HG03469 (cell line): ENCODE data around the gene NANS.
"Not testable (repeated sequence)": the region's sequence is repeated elsewhere in the genome, so short reads cannot be mapped to it uniquely, and the experiment has no call there.

ENCODE experiments used
- ATAC-seq: cut with Tn5 transposase; IDR thresholded peaks from one replicate; pipeline ENCODE4 v1.9.1; 2021; ENCODE audit warnings: mild to moderate bottlenecking, moderate library complexity, moderate number of reproducible peaks; ENCODE audit not compliant: unreplicated experiment

The NANS gene

DNA sequence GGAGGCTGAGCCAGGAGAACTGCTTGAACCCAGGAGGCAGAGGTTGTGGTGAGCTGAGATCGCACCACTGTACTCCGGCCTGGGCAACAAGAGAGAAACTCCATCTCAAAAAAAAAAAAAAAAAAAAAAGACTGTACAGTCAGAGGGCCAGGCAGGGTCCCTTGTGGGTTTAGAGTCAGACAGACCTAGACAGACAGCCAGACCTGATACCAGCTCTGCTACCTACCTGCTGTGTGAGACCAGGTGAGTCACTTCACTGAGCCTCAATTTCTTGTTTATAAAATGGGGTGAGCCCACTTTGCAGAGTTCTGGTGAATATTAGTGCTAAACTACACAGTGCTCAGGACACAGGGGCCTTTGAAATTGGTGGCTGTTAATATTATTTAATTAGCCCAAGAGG lies 42.8 kb downstream of the NANS start:
- ATAC-seq, result no peak

DNA sequence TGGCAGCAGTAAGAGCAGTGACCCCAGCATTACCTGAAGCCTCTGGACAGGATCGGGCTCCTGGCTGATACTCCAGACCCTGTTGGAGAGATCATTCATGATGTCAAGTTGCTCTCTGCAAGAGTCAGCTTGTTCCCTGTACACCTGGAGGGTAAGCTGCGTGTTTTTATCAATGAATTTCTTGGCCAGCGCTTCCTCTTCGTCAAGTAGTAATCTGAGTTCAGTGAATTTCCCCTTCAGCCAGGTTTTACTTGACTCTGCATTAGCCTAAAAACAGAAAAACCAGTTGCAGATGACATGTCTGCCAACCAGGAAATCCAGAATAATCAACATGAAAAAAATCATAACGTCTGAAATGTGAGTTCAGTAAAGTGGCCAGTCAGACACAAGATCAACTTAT lies 43.4 kb downstream of the NANS start:
- no peak for ATAC-seq

DNA sequence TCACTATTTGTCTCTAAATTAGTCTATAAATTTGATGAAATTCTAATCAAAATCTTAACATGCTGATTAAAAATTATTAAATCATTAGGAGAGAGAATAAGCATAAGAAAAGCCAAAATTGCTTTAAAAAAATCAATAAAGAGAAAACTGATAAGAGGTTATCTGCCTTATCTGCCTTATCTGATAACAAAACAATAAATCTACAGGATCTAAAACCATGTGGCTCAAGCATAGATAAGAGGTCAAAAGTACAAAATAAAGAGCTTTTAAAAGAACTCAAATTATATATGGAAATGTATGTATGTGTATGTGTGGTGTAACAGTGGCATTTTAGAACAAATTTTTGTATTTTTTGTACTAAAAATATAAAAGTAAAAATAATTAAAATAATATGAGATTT lies 43.9 kb downstream of the NANS start:
- ATAC-seq, result no peak

DNA sequence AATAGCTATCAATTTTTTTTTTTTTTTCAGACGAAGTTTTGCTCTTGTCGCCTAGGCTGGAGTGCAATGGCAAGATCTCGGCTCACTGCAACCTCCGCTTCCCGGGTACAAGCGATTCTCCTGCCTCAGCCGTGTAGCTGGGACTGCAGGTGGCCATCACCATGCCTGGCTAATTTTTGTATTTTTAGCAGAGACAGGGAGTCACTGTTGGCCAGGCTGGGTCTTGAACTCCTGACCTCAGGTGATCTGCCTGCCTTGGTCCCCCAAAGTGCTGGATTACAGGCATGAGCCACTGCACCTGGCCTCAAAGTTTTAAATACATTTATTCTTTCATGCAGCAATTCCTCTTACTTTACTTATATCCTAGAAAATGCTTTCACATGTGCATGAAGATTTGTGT lies 44.9 kb downstream of the NANS start:
- ATAC-seq, result no peak

DNA sequence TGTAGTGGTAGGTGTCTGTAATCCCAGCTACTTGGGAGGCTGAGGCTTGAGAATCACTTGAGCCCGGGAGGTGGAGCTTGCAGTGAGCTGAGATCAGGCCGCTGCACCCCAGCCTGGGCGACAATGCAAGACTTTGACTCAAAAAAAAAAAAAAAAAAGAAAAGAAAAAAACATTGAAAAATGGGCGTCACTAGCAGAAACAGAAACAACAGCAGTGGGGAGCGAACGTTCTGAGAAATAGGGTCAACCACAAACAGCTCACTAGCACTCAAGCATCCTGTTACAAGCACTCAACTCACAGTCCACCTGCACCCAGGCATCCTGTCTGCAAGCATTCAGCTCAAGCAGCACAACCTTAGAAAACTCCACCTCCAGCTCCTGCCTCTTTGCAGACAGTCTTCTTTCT lies 45.3 kb downstream of the NANS start:
- peak; percentile 91 for ATAC-seq

DNA sequence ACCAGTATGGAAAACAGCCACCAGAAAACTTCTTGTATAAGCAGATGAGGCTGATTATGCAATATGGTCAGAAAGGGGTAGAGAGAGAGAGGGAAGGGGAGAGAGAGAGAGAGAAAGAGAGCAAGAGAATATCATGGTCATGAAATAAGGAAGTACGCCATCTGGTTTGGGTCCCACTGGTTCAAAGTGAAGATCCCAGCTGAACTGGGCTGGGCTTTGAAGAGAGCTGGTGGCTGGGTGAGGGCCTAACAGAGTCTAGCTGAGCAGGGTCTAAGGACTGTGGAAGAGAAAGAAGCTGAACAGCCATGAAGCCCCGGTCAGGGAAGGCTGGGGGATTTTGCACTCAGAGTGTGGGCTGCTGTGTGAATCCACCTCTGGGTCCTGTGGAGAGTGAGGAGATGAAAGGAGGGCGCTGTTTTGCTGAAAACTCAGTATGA lies 47.9 kb downstream of the NANS start:
- ATAC-seq, result no peak

DNA sequence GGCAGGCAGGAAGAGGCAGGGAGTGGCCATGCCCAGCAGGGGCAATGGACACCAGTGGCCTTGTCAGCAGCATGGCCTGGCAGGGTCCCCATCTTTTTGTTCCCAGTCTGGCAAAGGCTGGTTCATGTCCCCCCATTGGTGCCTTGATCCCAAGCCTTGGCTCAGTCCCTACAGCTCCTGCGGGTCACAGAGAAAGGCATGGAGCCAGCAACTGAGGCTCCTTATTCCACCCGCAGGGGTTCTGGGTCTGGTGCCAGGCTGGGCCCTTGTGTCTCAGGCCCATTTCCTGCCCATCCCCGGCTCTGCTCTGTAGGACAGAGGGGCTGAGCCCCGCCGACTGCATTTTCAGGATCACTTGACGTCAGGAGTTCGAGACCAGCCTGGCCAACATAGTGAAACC lies 48.5 kb downstream of the NANS start:
- ATAC-seq, result no peak

DNA sequence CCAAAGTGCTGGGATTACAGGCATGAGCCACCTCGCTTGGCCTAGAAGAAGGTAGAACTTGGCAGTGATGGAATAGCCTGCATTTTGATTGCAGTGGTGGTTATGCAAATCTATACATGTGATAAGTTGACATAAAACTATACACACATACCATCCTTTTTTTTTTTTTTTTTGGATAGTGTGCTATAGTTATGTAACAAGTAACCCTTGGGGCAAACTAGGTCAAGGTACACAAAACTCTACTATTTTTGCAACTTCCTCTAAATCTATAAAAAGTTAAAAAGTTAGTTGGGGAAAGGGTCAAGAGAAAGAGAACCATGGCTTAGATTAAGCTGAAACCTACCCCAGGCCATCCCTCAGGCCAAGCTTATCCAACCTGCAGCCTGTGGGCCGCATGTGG lies 51.4 kb downstream of the NANS start:
- no peak for ATAC-seq

DNA sequence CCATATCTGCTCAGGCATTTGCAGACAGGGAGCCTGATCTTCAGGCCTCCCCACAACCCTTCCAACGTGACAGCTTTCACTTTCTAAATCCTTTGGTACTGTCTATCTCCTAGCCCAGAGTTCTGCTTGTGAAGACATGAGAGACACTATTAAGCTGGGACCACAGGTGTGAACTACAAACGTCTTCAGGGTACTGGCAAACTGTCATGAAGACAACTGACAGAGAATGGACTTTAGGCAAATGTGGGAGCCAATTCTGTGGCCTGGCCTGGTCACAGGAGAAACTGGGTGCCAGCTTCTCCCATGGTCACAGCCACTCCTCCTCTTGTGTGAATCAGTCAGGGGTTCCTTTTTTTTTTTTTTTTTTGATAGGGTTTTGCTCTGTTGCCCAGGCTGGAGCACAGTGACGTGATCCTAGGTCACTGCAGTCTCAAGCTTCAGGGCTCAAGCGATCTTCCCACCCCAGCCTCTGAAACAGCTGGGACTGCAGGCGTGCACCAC lies 52.0 kb downstream of the NANS start:
- ATAC-seq, result peak; percentile 49

DNA sequence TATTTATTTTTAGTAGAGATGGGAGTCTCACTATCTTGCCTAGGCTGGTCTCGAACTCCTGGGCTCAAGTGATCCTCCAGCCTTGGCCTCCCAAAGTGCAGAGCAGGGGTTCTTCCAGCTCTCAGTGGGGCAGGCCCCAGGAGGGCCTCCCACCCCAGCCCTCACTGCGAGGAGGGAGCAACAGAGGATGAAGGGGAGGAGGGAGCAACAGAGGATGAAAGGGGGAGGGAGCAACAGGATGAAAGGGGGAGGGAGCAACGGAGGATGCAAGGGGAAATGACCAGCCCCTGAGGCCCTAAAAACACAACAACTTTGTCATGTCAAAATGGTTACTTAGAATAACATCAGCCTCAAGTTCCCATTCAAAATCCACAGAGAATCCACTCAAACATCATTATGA lies 52.5 kb downstream of the NANS start:
- ATAC-seq, result no peak

DNA sequence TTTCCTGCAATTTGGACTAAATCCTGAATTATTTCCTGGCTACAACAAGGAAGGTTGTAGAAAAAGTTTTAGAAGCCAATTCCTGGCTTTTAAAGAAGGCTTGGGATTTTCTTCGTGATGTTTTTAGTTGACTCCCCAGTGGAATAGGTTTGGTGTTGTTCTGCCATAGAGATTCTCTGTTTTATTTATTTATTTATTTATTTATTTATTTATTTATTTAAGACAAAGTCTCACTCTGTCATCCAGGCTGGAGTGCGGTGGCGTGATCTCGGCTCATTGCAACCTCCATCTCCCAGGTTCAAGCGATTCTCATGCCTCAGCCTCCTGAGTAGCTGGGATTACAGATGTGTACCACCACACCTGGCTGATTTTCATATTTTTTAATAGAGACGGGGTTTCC lies 60.6 kb downstream of the NANS start:
- ATAC-seq, result not testable (repeated sequence)

DNA sequence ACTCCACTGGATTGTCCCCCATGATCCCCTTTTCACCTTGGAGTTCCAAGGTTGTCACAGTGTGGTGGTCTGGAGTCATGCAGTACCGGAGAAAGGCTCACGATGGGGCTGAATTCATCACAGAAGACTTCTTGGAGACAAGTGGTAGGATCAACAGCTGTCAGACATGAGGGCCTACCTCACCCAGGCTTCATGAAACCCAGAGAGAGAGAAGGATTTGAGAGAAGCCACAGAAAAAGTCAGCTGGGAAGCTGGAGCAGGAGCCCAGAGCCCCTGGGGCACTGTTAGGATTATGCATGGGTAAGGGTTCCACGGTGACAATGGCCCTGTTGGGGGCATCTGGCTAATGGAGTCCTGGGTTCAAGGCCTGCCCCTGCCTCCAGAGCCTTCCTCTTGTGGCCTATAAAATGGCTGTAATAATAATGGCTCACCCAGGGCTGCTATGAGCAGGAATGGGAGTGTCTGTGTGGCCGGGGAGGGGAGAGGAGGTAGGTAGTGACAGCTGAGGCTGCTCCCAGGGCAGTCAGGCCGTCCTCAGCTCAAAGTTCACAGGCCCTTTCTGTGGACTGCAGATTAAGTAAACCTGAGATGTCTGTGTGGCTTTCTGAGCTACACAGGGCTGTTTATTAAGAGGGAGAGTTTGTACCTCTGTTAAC lies 61.6 kb downstream of the NANS start:
- ATAC-seq, result peak; percentile 11

DNA sequence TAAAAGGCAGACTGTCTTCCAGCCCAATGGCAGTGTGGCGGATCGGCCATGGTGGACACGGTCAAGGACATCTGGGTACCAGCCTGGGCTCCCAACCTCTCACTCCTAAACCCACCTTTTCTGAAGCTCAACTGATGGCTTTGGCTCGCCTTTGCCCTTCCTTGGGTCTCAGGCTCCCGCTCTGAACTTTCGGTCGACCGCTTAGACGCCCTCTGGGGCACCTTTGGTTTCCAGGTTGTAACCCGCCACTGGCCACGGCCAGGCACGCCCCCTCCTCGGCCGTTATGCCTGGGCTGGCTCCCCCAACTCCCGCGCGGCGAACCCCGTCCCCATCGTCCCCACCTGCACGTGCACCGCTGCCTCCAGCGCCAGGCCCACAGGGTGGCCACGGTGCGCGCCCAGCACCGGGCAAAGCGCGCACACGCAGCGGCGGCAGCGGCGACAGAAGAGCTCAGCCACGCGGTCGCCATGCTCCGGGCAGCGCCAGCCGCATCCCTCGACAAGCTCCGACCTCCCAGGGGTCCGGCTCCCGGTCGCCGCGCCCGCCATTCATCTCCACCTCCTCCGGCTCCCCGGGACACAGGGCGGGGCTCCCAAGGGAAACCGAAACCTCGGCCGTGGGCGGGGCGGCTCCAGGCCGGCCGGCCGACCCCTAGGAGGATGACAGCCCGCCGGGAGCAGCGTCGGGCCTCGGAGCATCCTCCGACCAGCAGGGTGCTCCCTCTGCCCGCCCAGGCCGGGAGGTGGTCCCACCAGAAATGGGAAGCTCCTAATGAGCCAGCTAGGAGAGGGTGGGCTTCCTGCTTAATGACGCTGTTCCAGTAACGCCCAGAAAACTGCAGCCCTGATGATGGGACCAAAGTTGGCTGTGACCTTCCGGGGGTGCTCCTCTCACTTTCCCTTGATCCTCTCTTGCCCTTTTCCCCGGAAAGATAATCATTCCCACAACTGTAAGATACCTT lies 62.4 kb downstream of the NANS start, which contains the start of gene TRIM14:
TRIM14 (minus strand) TSS at position 583 of the 962 bp plus-strand sequence; CDS start at position 549, 34 bp downstream.
- peak; percentile 51 for ATAC-seq

DNA sequence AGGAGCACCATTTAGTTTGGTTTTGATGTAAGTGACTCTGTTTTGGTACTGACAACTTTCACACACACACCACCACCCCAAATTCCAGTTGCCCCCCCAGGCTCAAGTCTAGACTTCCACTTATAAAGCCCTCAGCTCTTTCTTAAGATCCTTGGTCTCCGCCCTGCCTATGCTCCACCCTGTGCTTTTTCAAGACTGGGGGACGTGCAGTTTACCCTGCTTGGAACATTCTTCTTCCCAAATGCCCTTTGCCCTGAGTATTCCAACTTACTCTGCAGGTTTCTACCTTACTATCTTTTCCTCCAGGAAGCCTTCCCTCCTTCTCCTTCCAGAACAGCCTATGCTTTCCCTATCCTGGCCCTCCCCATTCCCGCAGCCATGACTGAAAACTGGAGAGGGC lies 63.9 kb downstream of the NANS start:
- ATAC-seq, result no peak

DNA sequence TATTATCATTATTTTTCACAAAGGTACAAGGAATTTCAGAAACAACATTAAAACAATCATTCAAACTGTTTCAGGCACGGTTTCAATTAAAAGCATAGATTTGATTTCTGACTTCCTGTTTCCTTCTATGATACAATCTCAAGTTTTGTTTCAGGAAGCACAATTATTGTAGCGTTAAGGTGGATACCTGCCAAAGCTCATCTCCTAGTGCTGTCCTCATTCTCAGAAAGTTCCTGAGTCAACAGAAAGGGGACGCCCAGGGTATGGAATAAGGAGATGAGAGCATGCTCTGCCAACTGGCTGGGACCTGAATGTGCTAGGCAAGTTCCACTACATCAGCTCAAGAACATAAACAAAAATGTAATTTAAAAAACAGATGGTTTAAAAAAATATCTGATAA lies 64.5 kb downstream of the NANS start:
- no peak for ATAC-seq

DNA sequence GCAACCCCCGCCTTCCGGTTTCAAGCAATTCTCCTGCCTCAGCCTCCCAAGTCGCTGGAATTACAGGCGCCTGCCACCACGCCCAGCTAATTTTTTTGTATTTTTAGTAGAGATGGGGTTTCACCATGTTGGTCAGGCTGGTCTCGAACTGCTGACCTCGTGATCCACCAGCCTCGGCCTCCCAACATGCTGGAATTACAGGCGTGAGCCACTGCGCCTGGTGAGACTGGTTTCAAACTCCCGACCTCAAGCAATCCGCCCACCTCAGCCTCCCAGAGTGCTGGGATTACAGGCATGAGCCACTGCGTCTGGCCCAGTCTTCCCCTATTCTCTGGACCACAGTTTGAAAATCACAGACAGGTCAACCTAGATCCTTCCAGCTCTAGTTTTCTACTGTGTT lies 67.6 kb downstream of the NANS start:
- ATAC-seq, result not testable (repeated sequence)

DNA sequence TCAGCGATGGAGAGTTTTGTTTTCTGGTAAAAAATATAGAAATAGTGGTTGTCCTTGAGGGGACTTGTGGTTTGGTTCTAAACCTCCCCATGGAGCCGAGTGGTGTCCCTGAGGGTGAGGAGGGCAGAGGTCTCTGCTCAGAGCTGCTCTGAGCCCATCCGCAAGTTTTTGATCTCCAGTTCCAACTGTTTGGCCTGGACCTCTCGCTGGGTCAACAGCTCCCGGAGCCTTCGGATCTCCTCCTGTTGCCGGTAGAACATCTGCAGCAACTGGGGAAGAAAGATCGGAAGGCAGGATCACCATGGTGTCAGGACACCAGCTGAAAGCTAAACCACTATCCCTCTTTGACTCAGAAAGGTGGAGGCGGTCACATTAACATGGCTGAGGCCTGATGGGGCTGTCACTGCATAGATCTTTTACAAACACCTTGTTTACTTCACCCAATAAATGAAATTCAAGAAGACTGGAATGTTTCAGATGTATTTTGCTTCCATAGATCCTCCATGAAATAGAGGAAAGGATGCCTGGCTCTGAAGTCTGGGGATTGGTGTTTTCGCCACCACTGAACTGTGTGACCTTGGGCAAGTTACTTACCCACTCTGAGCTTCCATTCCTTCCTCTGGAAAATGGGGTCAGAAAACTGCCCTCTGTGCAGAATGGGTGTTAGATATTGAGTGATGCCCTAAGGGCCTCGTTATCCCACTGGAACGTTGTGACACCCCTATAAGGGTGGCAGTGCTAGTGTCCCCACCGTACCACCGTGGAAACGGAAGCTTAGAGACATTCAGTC lies 68.3 kb downstream of the NANS start:
- no peak for ATAC-seq

DNA sequence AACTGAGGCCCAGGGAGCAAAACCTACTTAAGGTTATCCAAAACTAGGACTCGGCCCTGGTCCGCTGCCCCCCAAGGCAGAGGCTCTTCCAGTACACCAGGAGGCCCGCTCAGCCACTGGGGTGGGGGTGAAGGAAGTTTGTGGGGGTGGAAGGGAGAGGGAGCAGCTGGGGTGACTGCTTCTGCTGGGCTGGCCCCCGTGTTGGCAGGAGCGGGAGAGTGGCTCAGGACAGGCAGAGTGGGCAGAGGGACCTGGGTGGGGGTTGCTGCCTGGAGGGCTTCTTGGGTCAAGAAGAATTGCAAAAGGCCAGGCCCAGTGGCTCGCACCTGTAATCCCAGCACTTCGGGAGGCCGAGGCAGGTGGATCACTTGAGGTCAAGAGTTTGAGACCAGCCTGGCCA lies 70.7 kb downstream of the NANS start:
- ATAC-seq, result no peak

DNA sequence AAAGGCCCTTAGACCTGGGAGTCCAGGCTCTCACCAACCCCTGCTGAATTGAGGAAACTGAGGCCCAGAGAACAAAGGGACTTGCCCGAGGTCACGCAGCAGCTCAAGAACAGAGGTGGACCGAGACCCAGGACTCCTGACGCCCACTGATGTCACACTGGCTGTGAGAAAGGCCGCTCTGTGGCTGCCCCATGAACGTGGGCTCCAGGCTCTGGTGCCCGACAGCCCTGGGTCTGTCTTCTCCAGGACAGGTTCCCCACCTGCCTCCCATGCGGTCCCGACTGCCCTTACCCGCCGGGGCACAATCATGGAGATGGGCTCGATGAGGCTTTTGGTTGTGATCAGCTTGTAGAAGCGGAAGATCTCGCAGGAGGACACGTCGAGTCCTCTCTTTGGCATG lies 71.8 kb downstream of the NANS start:
- ATAC-seq, result no peak

DNA sequence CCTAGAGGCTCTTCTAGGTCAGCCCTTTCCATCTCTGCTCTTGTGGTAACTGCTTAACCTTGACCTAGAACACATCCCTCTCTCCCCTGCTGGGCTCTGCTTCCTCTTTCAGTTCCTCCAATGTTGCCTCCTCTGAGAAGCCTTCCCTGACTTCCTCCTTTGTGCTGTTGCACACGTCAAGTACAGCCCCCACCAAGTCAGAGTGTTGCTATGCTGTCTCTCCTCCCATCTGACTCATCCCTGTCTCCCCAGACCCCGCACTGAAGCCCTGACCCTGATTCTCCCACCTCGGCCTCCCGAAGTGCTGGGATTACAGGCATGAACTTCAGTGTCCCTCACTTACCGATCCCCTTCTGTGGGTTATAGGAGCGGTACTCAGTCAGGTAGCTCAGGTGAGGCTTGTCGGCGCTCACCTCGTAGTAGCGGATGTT lies 72.9 kb downstream of the NANS start:
- ATAC-seq, result peak; percentile 65

DNA sequence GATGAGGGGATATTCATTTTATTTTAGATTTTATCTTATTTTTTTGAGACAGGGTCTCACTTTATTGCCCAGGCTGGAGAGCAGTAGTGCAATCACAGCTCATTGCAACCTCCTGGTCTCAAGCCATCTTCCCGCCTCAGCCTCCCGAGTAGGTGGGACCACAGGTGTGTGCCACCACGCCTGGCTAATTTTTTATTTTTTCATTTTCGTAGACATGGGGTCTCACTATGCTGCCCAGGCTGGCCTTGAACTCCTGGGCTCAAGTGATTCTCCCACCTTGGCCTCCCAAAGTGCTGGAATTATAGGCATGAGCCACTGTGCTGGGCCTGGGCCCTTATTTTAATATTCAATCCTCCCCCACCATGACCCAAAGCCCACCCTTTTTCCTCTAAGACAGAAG lies 73.5 kb downstream of the NANS start:
- not testable (repeated sequence) for ATAC-seq
